ENCODE data around the gene STXBP1. TPM values are rescaled to one million over a fixed set of nuclear protein-coding genes. Genes with fewer than 3 reads are reported as not detected.
A peak's percentile ranks its signal among the peaks of the same experiment; 100 is the strongest.

The STXBP1 gene
- total RNA-seq, 1 experiment from 2014 or later: 10.9 TPM

GRCh38 chr9:127627494-127627855 is 15.4 kb downstream of the STXBP1 start:
- Histone ChIP-seq H3K36me3 (ENCODE audit: insufficient read depth, low read length, poor library complexity, severe bottlenecking) (no peaks in the 10 kb centered on the region), H3K4me3 (ENCODE audit: low read depth, low read length, poor library complexity, severe bottlenecking) (no peak overlapping the region), H3K9me3 (ENCODE audit: low read depth, low read length, poor library complexity, severe bottlenecking) (no peaks in the 10 kb centered on the region), H3K27me3 (replicated peaks; ENCODE audit: insufficient read depth, low read depth, low read length, poor library complexity) (no peaks in the 10 kb centered on the region), H3K27ac (ENCODE audit: low read depth, low read length, poor library complexity, severe bottlenecking) (no peak overlapping the region), H3K4me1 (ENCODE audit: insufficient read depth, low read length, poor library complexity, severe bottlenecking) (peaks cover 11% of the 10 kb centered on the region)
- POLR2A ChIA-PET (ENCODE audit: low non-redundant PET): no interaction called here
- intact Hi-C loops (cut with micrococcal nuclease; ENCODE audit: unreplicated experiment): no loop called here
- CTCF ChIA-PET: interaction anchor here (0.6 kb wide), 1 partner anchor 64 kb away, joined by 3 read pairs; no protein-coding TSS in a partner anchor
- no TSS peak for BruUV-seq (replicated peaks)
- DNase-seq (ENCODE audit: low spot score): no peak
- TF ChIP-seq EZH2 (IDR thresholded peaks at IDR 0.05; ENCODE audit: borderline replicate concordance, low read depth, low read length, poor library complexity, severe bottlenecking): no peak

GRCh38 chr9:127628758-127629467 is 16.8 kb downstream of the STXBP1 start:
- ChIA-PET CTCF (no interaction called here), POLR2A (ENCODE audit: low non-redundant PET) (interaction anchor here (0.6 kb wide), 1 partner anchor 54 kb away, joined by 3 read pairs; no protein-coding TSS in a partner anchor)
- no peak for DNase-seq (ENCODE audit: low spot score)
- H3K4me3 ChIP-seq (ENCODE audit: low read depth, low read length, poor library complexity, severe bottlenecking): no peak overlapping the region
- intact Hi-C loops (cut with micrococcal nuclease; ENCODE audit: unreplicated experiment): no loop called here
- BruUV-seq (replicated peaks): no TSS peak
- H3K4me1 ChIP-seq (ENCODE audit: insufficient read depth, low read length, poor library complexity, severe bottlenecking): peaks cover 19% of the 10 kb centered on the region
- H3K36me3 ChIP-seq (ENCODE audit: insufficient read depth, low read length, poor library complexity, severe bottlenecking): no peaks in the 10 kb centered on the region
- H3K27me3 ChIP-seq (replicated peaks; ENCODE audit: insufficient read depth, low read depth, low read length, poor library complexity): no peaks in the 10 kb centered on the region
- H3K9me3 ChIP-seq (ENCODE audit: low read depth, low read length, poor library complexity, severe bottlenecking): no peaks in the 10 kb centered on the region
- TF ChIP-seq EZH2 (IDR thresholded peaks at IDR 0.05; ENCODE audit: borderline replicate concordance, low read depth, low read length, poor library complexity, severe bottlenecking) (no peak), CTCF (conservative IDR thresholded peaks at IDR 0.05; ENCODE audit: low read depth, low read length) (no peak)
- H3K27ac ChIP-seq (ENCODE audit: low read depth, low read length, poor library complexity, severe bottlenecking): no peak overlapping the region

- no TSS peak for BruUV-seq (replicated peaks)
These were observed 17.5 kb downstream of the STXBP1 start for GRCh38 chr9:127629468-127630081.

More at GRCh38 chr9:127629468-127630081, 17.5 kb downstream of the STXBP1 start:
- H3K27me3 ChIP-seq (replicated peaks; ENCODE audit: insufficient read depth, low read depth, low read length, poor library complexity): no peaks in the 10 kb centered on the region
- CTCF ChIA-PET: no interaction called here
- DNase-seq (ENCODE audit: low spot score): no peak
- H3K4me1 ChIP-seq (ENCODE audit: insufficient read depth, low read length, poor library complexity, severe bottlenecking): peaks cover 24% of the 10 kb centered on the region
- H3K27ac ChIP-seq (ENCODE audit: low read depth, low read length, poor library complexity, severe bottlenecking): no peak overlapping the region
- H3K4me3 ChIP-seq (ENCODE audit: low read depth, low read length, poor library complexity, severe bottlenecking): no peak overlapping the region
- no peaks in the 10 kb centered on the region for H3K9me3 ChIP-seq (ENCODE audit: low read depth, low read length, poor library complexity, severe bottlenecking)
- TF ChIP-seq EZH2 (IDR thresholded peaks at IDR 0.05; ENCODE audit: borderline replicate concordance, low read depth, low read length, poor library complexity, severe bottlenecking) (no peak), CTCF (conservative IDR thresholded peaks at IDR 0.05; ENCODE audit: low read depth, low read length) (0 out of 2 replicates have a peak, but pooled peaks have one; percentile 14)
- intact Hi-C loops (cut with micrococcal nuclease; ENCODE audit: unreplicated experiment): no loop called here
- no peaks in the 10 kb centered on the region for H3K36me3 ChIP-seq (ENCODE audit: insufficient read depth, low read length, poor library complexity, severe bottlenecking)
- POLR2A ChIA-PET (ENCODE audit: low non-redundant PET): interaction anchor here (0.6 kb wide), 1 partner anchor 53 kb away, joined by 3 read pairs; no protein-coding TSS in a partner anchor
